ENCODE data around the gene DNMT3A. TPM values are rescaled to one million over a fixed set of nuclear protein-coding genes. Genes with fewer than 3 reads are reported as not detected.

Gene DNMT3A
- total RNA-seq, 3 donors from 2014 or later (not counting 1 experiment from before 2014, with no cell fraction given) = 36.3 to 60.7 (median 45.2) TPM

DNA sequence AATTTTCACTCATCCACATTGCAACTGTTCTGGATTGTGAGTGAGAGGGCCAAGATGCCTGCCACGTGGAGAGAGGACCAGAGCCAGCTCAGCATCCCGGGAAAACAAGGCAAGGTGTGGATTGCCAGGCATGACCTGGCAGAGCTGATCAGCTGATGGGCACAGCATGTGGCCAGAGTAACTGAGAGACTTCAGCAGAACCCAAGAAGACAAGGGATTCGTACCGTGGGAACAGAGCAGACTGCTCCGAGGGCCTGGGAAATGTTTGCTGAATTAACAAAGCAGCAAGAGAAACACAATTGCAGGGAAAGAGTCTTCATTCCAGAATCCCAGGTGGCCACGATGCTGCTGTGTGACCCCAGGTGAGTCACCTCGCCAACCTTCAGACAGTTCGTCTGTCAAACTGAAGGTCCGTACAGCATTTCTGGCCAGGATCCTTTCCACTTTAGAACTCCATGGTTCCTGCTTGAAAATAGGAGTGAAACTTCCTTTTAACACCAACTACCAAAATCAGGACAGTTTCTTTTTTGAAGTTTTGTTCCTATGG, 147.1 kb downstream of the DNMT3A start:
- TF ChIP-seq, protein P1, sequence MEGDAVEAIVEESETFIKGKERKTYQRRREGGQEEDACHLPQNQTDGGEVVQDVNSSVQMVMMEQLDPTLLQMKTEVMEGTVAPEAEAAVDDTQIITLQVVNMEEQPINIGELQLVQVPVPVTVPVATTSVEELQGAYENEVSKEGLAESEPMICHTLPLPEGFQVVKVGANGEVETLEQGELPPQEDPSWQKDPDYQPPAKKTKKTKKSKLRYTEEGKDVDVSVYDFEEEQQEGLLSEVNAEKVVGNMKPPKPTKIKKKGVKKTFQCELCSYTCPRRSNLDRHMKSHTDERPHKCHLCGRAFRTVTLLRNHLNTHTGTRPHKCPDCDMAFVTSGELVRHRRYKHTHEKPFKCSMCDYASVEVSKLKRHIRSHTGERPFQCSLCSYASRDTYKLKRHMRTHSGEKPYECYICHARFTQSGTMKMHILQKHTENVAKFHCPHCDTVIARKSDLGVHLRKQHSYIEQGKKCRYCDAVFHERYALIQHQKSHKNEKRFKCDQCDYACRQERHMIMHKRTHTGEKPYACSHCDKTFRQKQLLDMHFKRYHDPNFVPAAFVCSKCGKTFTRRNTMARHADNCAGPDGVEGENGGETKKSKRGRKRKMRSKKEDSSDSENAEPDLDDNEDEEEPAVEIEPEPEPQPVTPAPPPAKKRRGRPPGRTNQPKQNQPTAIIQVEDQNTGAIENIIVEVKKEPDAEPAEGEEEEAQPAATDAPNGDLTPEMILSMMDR (IDR thresholded peaks at IDR 0.05) = no peak
- Histone ChIP-seq H3K27ac (ENCODE audit: low read length) (no peak overlapping the region), H3K4me3 (ENCODE audit: low read length) (no peak overlapping the region), H3K4me1 (ENCODE audit: control insufficient read depth, insufficient read depth, low read length) (no peaks in the 10 kb centered on the region), H3K36me3 (ENCODE audit: control insufficient read depth, insufficient read depth, low read length) (no peaks in the 10 kb centered on the region), H3K27me3 (ENCODE audit: control insufficient read depth, insufficient read depth, low read length) (no peaks in the 10 kb centered on the region), H3K9me3 (ENCODE audit: control insufficient read depth, insufficient read depth, low read length) (no peaks in the 10 kb centered on the region)
- peaks cover 0 to 2% of the 10 kb centered on the region in 2 donors for H3K27me3 Mint-ChIP-seq (ENCODE audit: low read depth in 2 of 2)
- ATAC-seq (no peak), DNase-seq (no peak)
- no peak overlapping the region for H3K27ac Mint-ChIP-seq
- no peak overlapping the region for H3K4me3 Mint-ChIP-seq
- H3K36me3 Mint-ChIP-seq = no peaks in the 10 kb centered on the region
- no peaks in the 10 kb centered on the region for H3K9me3 Mint-ChIP-seq
- intact Hi-C loops (cut with micrococcal nuclease) = loop anchor here (5.0 kb wide), 1 partner anchor 373 kb away; no protein-coding TSS in a partner anchor
- 91% methylated on average over 9 of the region's 9 CpGs for WGBS (ENCODE audit: insufficient coverage)
- no peaks in the 10 kb centered on the region for H3K4me1 Mint-ChIP-seq

DNA sequence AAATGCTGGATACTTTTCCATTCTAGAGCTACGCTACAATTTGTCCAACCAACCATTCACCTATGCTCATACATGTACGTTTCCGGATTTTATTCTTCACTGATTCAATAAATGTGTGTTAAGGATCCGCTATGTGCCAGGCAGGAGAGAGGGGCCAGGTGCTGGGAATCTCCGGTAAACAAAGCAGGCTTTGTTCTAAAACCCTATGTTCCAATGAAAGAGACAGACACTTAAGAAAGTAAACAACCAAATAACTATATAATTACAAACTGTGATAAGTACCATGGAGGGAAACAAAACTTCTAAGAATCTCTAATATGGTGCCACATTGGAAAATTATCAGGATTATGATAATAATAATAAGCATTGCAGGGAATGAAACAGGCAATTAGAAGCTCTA, 151.2 kb downstream of the DNMT3A start:
- no peak overlapping the region for H3K27ac Mint-ChIP-seq
- H3K27me3 Mint-ChIP-seq (ENCODE audit: low read depth in 2 of 2) = no peaks in the 10 kb centered on the region
- intact Hi-C loops (cut with micrococcal nuclease) = no loop called here
- Histone ChIP-seq H3K36me3 (ENCODE audit: control insufficient read depth, insufficient read depth, low read length) (no peaks in the 10 kb centered on the region), H3K27me3 (ENCODE audit: control insufficient read depth, insufficient read depth, low read length) (no peaks in the 10 kb centered on the region), H3K4me3 (ENCODE audit: low read length) (no peak overlapping the region), H3K9me3 (ENCODE audit: control insufficient read depth, insufficient read depth, low read length) (no peaks in the 10 kb centered on the region), H3K27ac (ENCODE audit: low read length) (no peak overlapping the region), H3K4me1 (ENCODE audit: control insufficient read depth, insufficient read depth, low read length) (no peaks in the 10 kb centered on the region)
- no peaks in the 10 kb centered on the region for H3K9me3 Mint-ChIP-seq
- no peaks in the 10 kb centered on the region for H3K4me1 Mint-ChIP-seq
- DNase-seq (no peak), ATAC-seq (no peak)
- H3K4me3 Mint-ChIP-seq = no peak overlapping the region
- no peaks in the 10 kb centered on the region for H3K36me3 Mint-ChIP-seq
- TF ChIP-seq, protein P1 (IDR thresholded peaks at IDR 0.05) = no peak
- 94% methylated on average over 3 of the region's 5 CpGs for WGBS (ENCODE audit: insufficient coverage)

DNA sequence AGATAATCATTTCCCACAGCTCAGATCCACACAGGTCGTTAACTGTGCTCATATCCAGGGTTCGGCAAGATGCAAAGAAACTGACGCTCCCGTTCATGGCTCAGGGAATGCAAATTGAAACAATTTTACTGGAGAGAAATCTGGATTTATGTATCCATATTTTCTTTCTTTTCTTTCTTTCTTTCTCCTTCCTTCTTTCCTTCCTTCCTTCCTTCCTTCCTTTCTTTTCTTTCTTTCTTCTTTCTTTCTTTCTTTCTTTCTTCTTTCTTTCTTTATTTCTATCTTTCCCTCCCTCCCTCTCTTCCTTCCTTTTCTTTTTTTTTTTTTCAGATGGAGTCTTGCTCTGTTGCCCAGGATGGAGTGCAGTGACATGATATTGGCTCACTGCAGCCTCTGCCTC, 153.3 kb downstream of the DNMT3A start:
- H3K4me3 ChIP-seq (ENCODE audit: low read length) = no peak overlapping the region
- DNase-seq (no peak), ATAC-seq (no peak)
- Mint-ChIP-seq H3K4me1 (no peaks in the 10 kb centered on the region), H3K27me3 (ENCODE audit: low read depth in 2 of 2) (peaks cover 3 to 10% of the 10 kb centered on the region in 2 donors), H3K9me3 (no peaks in the 10 kb centered on the region), H3K4me3 (no peak overlapping the region), H3K27ac (no peak overlapping the region), H3K36me3 (no peaks in the 10 kb centered on the region)
- no peaks in the 10 kb centered on the region for H3K27me3 ChIP-seq (ENCODE audit: control insufficient read depth, insufficient read depth, low read length)
- intact Hi-C loops (cut with micrococcal nuclease) = no loop called here
- 92% methylated on average over 4 of the region's 4 CpGs for WGBS (ENCODE audit: insufficient coverage)
- H3K4me1 ChIP-seq (ENCODE audit: control insufficient read depth, insufficient read depth, low read length) = no peaks in the 10 kb centered on the region
- H3K9me3 ChIP-seq (ENCODE audit: control insufficient read depth, insufficient read depth, low read length) = no peaks in the 10 kb centered on the region
- H3K36me3 ChIP-seq (ENCODE audit: control insufficient read depth, insufficient read depth, low read length) = no peaks in the 10 kb centered on the region
- TF ChIP-seq, protein P1 (IDR thresholded peaks at IDR 0.05) = no peak
- no peak overlapping the region for H3K27ac ChIP-seq (ENCODE audit: low read length)

DNA sequence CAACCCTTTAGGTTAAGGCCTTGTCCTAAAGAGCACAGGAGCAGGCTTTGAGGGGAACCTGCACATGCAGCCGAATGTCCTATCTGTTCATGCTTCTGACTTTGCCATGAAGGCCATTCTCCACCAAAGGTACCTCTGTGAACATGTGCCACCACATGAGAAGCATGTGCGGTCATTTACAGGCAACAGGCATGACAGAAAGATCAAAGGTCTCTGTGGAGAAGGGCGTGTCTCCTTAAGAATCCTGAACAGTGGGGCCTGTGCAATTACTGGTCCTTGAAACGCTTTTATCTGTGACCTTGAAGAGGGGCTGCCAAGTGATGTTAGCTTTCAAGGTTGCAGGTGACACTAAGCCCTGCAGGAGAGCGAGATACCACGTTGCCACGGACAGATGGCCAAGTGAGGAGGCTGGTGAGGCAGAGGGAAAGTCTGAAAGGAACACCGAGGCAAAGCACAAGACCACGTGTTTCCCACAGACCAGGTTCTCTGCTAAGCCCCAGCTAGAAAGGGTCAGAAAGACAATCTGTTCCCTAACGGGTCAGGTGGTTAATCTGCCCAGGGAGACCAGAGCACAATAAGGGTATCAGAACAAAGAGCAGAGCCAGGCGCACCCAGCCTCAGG, 153.9 kb downstream of the DNMT3A start:
- intact Hi-C loops (cut with micrococcal nuclease) = no loop called here
- no peaks in the 10 kb centered on the region for H3K27me3 ChIP-seq (ENCODE audit: control insufficient read depth, insufficient read depth, low read length)
- no peak for ATAC-seq
- no peaks in the 10 kb centered on the region for H3K9me3 ChIP-seq (ENCODE audit: control insufficient read depth, insufficient read depth, low read length)
- DNase-seq = no peak
- Mint-ChIP-seq H3K36me3 (no peaks in the 10 kb centered on the region), H3K9me3 (no peaks in the 10 kb centered on the region), H3K4me1 (no peaks in the 10 kb centered on the region), H3K4me3 (no peak overlapping the region), H3K27me3 (ENCODE audit: low read depth in 2 of 2) (peaks cover 3 to 10% of the 10 kb centered on the region in 2 donors), H3K27ac (no peak overlapping the region)
- 61% methylated on average over 11 of the region's 11 CpGs for WGBS (ENCODE audit: insufficient coverage)
- no peaks in the 10 kb centered on the region for H3K4me1 ChIP-seq (ENCODE audit: control insufficient read depth, insufficient read depth, low read length)
- TF ChIP-seq, protein P1 (IDR thresholded peaks at IDR 0.05) = no peak
- no peaks in the 10 kb centered on the region for H3K36me3 ChIP-seq (ENCODE audit: control insufficient read depth, insufficient read depth, low read length)
- no peak overlapping the region for H3K4me3 ChIP-seq (ENCODE audit: low read length)
- H3K27ac ChIP-seq (ENCODE audit: low read length) = no peak overlapping the region

All from natural killer cell (primary cell).